RWPE2 (cell line): ENCODE measurements around the gene TRIP12.

Source experiments
- ATAC-seq: fragments of 200-7000 bp; cut with Tn5 transposase; 3 replicates; pipeline ENCODE4 v1.9.1; 2021; ENCODE audit warnings: low read depth
- DNase-seq: peaks from one replicate; pipeline ENCODE4 v3.0.0-alpha.2; 2020; ENCODE audit warnings: low spot score
- H3K27ac ChIP-seq: fragments of 450-650 bp; 2 replicates; pipeline ENCODE4 v1.5.1; 2017; ENCODE audit warnings: mild to moderate bottlenecking; ENCODE audit not compliant: poor library complexity, severe bottlenecking
- H3K27me3 ChIP-seq: fragments of 250-450 bp; sonication (Bioruptor Pico); 2 replicates; pipeline ENCODE4 v1.5.1; 2021; ENCODE audit warnings: mild to moderate bottlenecking, moderate library complexity; ENCODE audit not compliant: insufficient read depth, poor library complexity, severe bottlenecking
- H3K36me3 ChIP-seq: fragments of 250-450 bp; sonication (Bioruptor Pico); 2 replicates; pipeline ENCODE4 v1.5.1; 2020; ENCODE audit warnings: low read depth, mild to moderate bottlenecking, moderate library complexity
- H3K4me1 ChIP-seq: fragments of 250-450 bp; sonication (Bioruptor Pico); 2 replicates; pipeline ENCODE4 v1.5.1; 2021; ENCODE audit warnings: mild to moderate bottlenecking, moderate library complexity; ENCODE audit not compliant: insufficient read depth, poor library complexity, severe bottlenecking
- H3K4me3 ChIP-seq: fragments of 250-450 bp; sonication (Bioruptor Pico); 2 replicates; pipeline ENCODE4 v1.5.1; 2021; ENCODE audit warnings: mild to moderate bottlenecking, moderate library complexity; ENCODE audit not compliant: severe bottlenecking
- H3K9me3 ChIP-seq: fragments of 250-450 bp; sonication (Bioruptor Pico); 2 replicates; pipeline ENCODE4 v1.5.1; 2021; ENCODE audit warnings: mild to moderate bottlenecking, moderate library complexity; ENCODE audit not compliant: severe bottlenecking
- TF ChIP-seq, protein P1 (sequence below): fragments of 450-650 bp; IDR thresholded peaks from one replicate; pipeline ENCODE4 v1.5.1; 2017; ENCODE audit warnings: mild to moderate bottlenecking, moderate library complexity; ENCODE audit not compliant: poor library complexity, severe bottlenecking

The TRIP12 gene

GRCh38 chr2:229719926-229720647, 201.7 kb downstream of the TRIP12 start:
- H3K27ac ChIP-seq, result no peak overlapping the region
- DNase-seq (no peak), ATAC-seq (no peak)
- no peaks in the 10 kb centered on the region for H3K4me1 ChIP-seq
- no peak overlapping the region for H3K4me3 ChIP-seq
- peaks cover 4% of the 10 kb centered on the region for H3K27me3 ChIP-seq
- H3K36me3 ChIP-seq, result no peaks in the 10 kb centered on the region
- H3K9me3 ChIP-seq, result no peaks in the 10 kb centered on the region
- TF ChIP-seq, protein P1, sequence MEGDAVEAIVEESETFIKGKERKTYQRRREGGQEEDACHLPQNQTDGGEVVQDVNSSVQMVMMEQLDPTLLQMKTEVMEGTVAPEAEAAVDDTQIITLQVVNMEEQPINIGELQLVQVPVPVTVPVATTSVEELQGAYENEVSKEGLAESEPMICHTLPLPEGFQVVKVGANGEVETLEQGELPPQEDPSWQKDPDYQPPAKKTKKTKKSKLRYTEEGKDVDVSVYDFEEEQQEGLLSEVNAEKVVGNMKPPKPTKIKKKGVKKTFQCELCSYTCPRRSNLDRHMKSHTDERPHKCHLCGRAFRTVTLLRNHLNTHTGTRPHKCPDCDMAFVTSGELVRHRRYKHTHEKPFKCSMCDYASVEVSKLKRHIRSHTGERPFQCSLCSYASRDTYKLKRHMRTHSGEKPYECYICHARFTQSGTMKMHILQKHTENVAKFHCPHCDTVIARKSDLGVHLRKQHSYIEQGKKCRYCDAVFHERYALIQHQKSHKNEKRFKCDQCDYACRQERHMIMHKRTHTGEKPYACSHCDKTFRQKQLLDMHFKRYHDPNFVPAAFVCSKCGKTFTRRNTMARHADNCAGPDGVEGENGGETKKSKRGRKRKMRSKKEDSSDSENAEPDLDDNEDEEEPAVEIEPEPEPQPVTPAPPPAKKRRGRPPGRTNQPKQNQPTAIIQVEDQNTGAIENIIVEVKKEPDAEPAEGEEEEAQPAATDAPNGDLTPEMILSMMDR, result no peak

DNA sequence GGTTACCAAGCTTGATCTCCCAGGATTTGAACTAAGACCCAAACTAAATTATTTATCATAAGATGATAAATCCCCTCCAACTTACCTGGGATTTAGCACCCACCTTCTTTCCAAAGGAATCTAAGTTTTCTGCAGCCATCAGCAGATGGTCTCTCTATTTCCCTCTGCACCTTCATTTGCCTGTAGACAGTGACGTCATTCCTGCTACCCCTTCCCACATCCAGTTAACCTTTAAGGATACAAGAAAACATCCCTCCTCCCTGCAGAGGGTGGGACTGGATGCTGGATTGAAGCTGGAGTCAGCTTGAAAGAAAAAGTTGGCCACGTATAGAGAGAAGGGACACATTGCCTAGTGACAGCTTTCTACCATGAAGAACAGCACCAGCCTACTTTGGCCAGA, 203.8 kb downstream of the TRIP12 start:
- no peaks in the 10 kb centered on the region for H3K36me3 ChIP-seq
- no peaks in the 10 kb centered on the region for H3K4me1 ChIP-seq

GRCh38 chr2:229715895-229716507, 205.8 kb downstream of the TRIP12 start:
- no peak overlapping the region for H3K4me3 ChIP-seq
- TF ChIP-seq, protein P1, result peak; percentile 84
- DNase-seq (no peak), ATAC-seq (no peak)
- no peak overlapping the region for H3K27ac ChIP-seq
- H3K4me1 ChIP-seq, result no peaks in the 10 kb centered on the region
- no peaks in the 10 kb centered on the region for H3K9me3 ChIP-seq
- H3K27me3 ChIP-seq, result peaks cover 35% of the 10 kb centered on the region
- no peaks in the 10 kb centered on the region for H3K36me3 ChIP-seq

More for the DNA sequence above, 203.8 kb downstream of the TRIP12 start:
- TF ChIP-seq, protein P1, result no peak
- Histone ChIP-seq H3K27me3 (peaks cover 17% of the 10 kb centered on the region), H3K4me3 (no peak overlapping the region), H3K9me3 (no peaks in the 10 kb centered on the region), H3K27ac (no peak overlapping the region)
- ATAC-seq, result no peak
- no peak for DNase-seq

GRCh38 chr2:229714736-229715541, 206.9 kb downstream of the TRIP12 start:
- H3K27me3 ChIP-seq, result peaks cover 35% of the 10 kb centered on the region
- H3K27ac ChIP-seq, result no peak overlapping the region
- H3K36me3 ChIP-seq, result no peaks in the 10 kb centered on the region
- TF ChIP-seq, protein P1, result no peak
- DNase-seq (peak; percentile 74), ATAC-seq (peak; percentile 83)
- H3K9me3 ChIP-seq, result no peaks in the 10 kb centered on the region
- peak overlapping the region; percentile 50 for H3K4me3 ChIP-seq
- H3K4me1 ChIP-seq, result no peaks in the 10 kb centered on the region
